GM21526 (cell line): ENCODE measurements around the gene ZNF267.
"Not testable (repeated sequence)": the region's sequence is repeated elsewhere in the genome, so short reads cannot be mapped to it uniquely, and the experiment has no call there.

Experiments used
- ATAC-seq: cut with Tn5 transposase; IDR thresholded peaks from one replicate; pipeline ENCODE4 v1.9.1; 2021; ENCODE audit warnings: moderate library complexity; ENCODE audit not compliant: unreplicated experiment, low FRiP score

The ZNF267 gene

DNA sequence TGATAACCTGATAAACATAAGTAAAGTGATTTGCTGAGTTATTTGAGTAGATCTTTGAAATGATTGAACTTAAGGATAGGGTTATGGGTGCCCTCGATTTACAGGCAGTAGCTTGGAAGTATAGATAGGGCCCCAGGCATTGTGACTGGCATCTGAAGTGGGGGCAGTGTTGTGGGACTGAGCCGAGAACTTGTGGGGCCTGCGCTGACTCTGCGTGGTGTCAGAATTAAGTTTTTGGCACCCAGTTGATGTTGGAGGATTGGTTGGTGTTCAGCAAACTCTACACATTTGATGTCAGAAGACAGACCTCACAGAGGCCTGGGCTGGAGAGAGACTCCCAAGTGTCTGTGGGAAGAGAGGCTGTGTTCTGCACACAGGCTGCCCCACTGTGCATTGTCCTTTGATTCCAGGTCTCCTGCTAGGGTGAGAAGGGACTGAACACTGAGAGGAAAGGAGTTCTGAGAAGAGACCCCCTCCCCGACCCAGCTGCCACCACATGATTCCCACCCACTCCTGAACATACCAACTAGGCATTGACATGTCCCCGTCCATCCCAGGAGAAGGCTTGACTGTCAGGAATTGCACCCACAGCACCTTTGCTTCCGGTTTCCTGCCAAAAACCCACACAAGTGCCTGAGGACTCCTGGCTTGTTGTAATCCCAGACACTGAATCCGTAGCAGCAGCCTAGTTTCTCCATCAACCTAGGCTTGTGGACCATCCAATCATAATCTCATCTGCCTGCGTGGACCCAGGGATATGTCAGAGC is 4.5 kb downstream of the ZNF267 start:
- no peak for ATAC-seq

DNA sequence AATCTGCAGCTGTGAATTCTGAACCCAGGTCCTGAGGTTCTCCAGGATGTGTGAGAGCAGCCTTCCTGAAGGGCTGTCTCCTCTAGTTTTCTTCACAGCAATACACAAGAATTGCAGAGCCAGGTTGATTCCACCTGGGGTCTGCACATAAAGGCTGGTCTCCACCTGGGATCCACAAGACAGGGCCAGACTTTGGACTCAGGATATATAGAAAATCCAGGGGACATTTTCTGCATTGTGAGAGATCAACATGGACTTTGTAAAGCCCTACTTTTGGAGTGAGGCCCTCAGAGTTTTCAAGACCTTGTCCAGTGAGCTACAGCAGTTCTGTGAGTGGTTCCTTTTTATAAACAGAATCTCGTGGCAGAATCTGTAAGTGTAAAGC is 6.3 kb downstream of the ZNF267 start:
- no peak for ATAC-seq

- ATAC-seq, result no peak
Observed at GRCh38 chr16:31880322-31880979, 6.8 kb downstream of the ZNF267 start.

- no peak for ATAC-seq
Observed at GRCh38 chr16:31886227-31886626, 12.6 kb downstream of the ZNF267 start.

DNA sequence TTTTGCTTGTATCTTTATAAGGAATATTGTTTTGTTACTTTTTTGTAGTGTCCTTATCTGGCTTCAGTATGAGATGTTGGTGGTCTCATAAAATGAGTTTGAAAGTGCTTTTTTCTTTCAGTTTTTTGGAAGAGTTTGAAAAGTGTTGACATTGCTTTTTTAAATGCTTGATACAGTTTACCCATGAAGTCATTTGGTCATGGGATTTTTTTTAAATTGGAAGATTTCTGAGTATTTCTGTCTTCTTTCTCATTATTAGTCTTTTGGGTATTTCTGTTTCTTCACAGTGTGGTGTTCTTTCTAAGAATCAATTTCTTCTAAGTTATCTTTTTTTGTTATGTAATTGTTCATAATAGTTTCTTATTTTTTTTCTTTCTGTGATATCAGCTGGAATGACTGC is 15.1 kb downstream of the ZNF267 start:
- no peak for ATAC-seq

DNA sequence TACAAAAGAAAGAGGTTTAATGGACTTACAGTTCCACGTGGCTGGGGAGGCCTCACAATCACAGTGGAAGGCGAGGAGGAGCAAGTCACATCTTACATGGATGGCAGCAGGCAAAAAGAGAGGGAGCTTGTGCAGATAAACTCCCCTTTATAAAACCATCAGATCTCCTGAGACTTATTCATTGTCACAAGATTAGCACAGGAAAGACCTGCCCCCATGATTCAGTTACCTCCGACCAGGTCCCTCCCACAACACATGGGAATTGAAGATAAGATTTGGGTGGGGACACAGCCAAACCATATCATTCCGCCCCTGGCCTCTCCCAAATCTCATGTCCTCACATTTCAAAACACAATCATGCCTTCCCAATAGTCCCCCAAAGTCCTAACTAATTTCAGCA is 18.5 kb downstream of the ZNF267 start:
- ATAC-seq, result not testable (repeated sequence)

DNA sequence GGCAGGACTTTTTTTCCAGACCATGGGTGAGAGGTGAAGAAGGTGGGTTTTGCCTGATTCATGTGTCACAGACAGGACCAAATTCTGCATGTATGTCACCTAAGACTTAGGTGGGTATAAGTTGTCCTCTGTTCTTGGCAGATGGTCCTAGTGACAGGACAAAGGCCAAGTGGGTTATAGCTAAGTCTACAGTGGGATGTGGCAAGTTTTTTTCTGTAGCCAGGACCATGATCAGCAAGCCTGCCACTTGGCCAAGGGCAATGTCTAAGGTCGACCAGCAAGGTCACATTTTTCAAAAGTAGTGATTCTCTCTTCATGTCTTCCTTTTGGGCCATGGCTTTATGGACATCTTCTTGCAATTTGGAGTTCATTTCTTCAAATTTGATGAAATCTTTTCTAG is 20.2 kb downstream of the ZNF267 start:
- ATAC-seq, result no peak

GRCh38 chr16:31897283-31897682 is 23.7 kb downstream of the ZNF267 start:
- no peak for ATAC-seq

- no peak for ATAC-seq
Observed at GRCh38 chr16:31899505-31899904, 25.9 kb downstream of the ZNF267 start.

DNA sequence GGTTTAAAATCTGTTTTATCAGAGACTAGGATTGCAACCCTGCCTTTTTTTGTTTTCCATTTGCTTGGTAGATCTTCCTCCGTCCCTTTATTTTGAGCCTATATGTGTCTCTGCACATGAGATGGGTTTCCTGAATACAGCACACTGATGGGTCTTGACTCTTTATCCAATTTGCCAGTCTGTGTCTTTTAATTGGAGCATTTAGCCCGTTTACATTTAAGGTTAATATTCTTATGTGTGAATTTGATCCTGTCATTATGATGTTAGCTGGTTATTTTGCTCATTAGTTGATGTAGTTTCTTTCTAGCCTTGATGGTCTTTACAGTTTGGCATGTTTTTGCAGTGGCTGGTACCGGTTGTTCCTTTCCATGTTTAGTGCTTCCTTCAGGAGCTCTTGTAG is 31.0 kb downstream of the ZNF267 start:
- ATAC-seq, result not testable (repeated sequence)

GRCh38 chr16:31913668-31914067 is 40.1 kb downstream of the ZNF267 start:
- ATAC-seq, result no peak

DNA sequence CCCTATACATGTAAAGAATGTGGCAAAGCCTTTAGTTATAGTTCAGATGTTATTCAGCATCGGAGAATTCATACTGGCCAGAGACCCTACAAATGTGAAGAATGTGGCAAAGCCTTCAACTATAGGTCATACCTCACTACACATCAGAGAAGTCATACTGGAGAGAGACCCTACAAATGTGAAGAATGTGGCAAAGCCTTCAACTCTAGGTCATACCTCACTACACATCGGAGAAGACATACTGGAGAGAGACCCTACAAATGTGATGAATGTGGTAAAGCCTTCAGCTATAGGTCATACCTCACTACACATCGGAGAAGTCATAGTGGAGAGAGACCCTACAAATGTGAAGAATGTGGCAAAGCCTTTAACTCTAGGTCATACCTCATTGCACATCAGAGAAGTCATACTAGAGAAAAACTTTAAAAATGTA is 42.5 kb downstream of the ZNF267 start:
- ATAC-seq, result no peak

DNA sequence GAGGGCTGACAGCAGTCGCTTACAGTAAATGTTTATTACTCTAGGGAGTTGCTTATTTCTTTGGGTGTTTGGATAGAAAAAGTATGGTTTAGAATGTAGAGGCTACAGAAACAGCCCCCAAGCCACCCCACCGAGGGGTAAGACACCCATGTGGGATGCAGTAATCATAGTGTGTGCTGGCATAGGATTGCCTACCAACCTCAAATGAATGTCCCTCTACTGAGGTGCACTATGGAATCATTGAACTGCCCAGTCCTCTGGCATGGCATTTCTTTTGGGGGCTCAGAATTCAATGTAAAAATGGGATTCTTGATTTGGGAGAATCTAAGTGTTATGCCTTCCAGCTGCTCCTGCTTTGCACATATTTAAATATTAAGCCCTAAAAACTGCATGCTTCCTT is 46.8 kb downstream of the ZNF267 start:
- ATAC-seq, result no peak

GRCh38 chr16:31951806-31952205 is 78.2 kb downstream of the ZNF267 start:
- not testable (repeated sequence) for ATAC-seq

DNA sequence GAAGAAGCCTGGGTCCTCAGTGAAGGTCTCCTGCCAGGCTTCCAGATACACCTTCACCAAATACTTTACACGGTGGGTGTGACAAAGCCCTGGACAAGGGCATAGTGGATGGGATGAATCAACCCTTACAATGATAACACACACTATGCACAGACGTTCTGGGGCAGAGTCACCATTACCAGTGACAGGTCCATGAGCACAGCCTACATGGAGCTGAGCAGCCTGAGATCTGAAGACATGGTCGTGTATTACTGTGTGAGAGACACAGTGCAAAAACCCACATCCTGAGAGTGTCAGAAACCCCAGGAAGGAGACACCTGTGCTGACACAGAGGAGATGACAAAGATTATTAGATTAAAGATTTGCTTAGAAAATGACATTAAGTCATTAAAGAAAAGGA is 78.6 kb downstream of the ZNF267 start:
- ATAC-seq, result not testable (repeated sequence)

DNA sequence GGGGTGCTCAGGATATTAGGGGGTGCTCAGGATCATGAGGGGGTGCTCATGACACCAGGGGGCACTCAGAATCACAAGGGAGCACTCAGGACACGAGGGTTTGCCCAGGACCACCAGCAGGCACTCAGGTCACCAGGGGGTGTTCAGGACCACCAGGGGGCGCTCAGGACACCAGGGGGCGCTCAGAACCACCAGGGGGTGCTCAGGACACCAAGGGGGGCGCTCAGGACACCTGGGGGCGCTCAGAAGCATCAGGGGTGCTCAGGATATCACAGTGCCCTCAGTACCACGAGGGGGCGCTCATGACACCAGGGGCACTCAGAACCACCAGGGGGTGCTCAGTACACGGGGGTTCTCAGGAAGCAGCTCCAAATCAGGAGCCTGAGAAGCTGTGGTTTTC is 82.6 kb downstream of the ZNF267 start:
- ATAC-seq, result not testable (repeated sequence)

DNA sequence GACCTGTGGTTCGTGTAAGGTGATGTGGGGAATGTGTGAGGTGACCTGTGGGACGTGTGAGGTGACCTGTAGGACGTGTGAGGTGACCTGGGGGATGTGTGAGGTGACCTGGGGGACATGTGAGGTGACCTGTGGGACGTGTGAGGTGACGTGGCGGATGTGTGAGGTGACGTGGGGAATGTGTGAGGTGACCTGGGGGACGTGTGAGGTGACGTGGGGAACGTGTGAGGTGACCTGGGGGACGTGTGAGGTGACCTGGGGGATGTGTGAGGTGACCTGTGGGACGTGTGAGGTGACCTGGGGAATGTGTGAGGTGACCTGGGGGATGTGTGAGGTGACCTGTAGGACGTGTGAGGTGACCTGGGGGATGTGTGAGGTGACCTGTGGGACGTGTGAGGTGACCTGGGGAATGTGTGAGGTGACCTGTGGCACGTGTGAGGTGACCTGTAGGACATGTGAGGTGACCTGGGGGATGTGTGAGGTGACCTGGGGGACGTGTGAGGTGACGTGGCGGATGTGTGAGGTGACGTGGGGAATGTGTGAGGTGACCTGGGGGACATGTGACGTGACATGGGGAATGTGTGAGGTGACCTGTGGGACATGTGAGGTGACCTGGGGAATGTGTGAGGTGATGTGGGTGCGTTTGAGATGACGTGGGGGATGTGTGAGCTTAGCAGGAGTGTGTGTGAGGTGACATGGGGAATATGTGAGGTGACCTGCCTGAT is 86.7 kb downstream of the ZNF267 start:
- not testable (repeated sequence) for ATAC-seq
